K562 (cell line): ENCODE results near the gene SLC5A11. TPM values are rescaled to one million over a fixed set of nuclear protein-coding genes. Genes with fewer than 3 reads are reported as not detected.

ENCODE experiments used
- ATAC-seq: fragments of 200-7000 bp; cut with Tn5 transposase; 3 replicates; pipeline ENCODE4 v1.9.1; 2020; ENCODE audit warnings: moderate library complexity
- BruUV-seq: library from RNA; stranded (reverse); fragments of 400-500 nt; replicated peaks from 2 replicates; lab custom pipeline; 2021; lab: Mats Ljungman, UMichigan
- CTCF ChIA-PET: fragments of 300-600 bp; formaldehyde crosslinking; extraction: SDS; loops from one replicate; lab custom pipeline; 2021; ENCODE audit warnings: low intra/inter-chr PET ratio; lab: Yijun Ruan, JAX
- POLR2A ChIA-PET: fragments of 300-600, 350-650 bp; sonication (Branson Sonifier 250); formaldehyde crosslinking; extraction: SDS; loops from one replicate; lab custom pipeline; 2021; ENCODE audit warnings: antibody characterized with exemption, inconsistent platforms; lab: Yijun Ruan, JAX
- DNase-seq, 4 experiments: peaks; one replicate each; pipeline versions ENCODE4 v3.0.0 to v3.0.0-alpha.2; 2011 to 2018; ENCODE audit warnings: low spot score in 3 of 4, mixed read lengths in 3 of 4; ENCODE audit errors: extremely low read depth in 1 of 4
- FAIRE-seq: peaks from 2 replicates; lab custom pipeline; 2011; peaks lifted over from hg19 to GRCh38; lab: Jason Lieb, UNC
- H2AFZ ChIP-seq: 2 replicates; pipeline ENCODE4 v1.6.0; 2011; ENCODE audit warnings: low read depth, low read length, control low read depth, inconsistent platforms
- H3K27ac ChIP-seq: fragments of 200-600 bp; 3 replicates; pipeline ENCODE4 v1.8.0; 2011; ENCODE audit warnings: low read depth, mild to moderate bottlenecking, control low read depth, inconsistent platforms, low read length, moderate library complexity, mixed read lengths; ENCODE audit errors: extremely low read depth
- H3K27me3 ChIP-seq, 2 experiments: fragments of 300-600 bp in 1 of 2; 2 replicates in 1 of 2; 3 replicates in 1 of 2; pipeline versions ENCODE4 v1.6.0 to v1.8.0; 2011; ENCODE audit warnings: inconsistent platforms in 2 of 2, low read length in 2 of 2, mild to moderate bottlenecking in 1 of 2, mixed read lengths in 1 of 2, moderate library complexity in 1 of 2; ENCODE audit not compliant: control insufficient read depth in 2 of 2, insufficient read depth in 2 of 2
- H3K36me3 ChIP-seq: fragments of 300-600 bp; 3 replicates; pipeline ENCODE4 v1.8.0; 2011; ENCODE audit warnings: mild to moderate bottlenecking, low read length, inconsistent platforms; ENCODE audit not compliant: control insufficient read depth, insufficient read depth
- H3K4me1 ChIP-seq, 2 experiments: fragments of 200-600 bp in 1 of 2; replicated peaks in 1 of 2; 2 replicates in 1 of 2; 3 replicates in 1 of 2; pipeline versions ENCODE4 v1.5.1 to v1.8.0; 2011; ENCODE audit warnings: inconsistent platforms in 2 of 2, low read length in 2 of 2, mild to moderate bottlenecking in 1 of 2, mixed read lengths in 1 of 2, moderate library complexity in 1 of 2; ENCODE audit not compliant: control insufficient read depth in 2 of 2, insufficient read depth in 2 of 2
- H3K4me2 ChIP-seq: 2 replicates; pipeline ENCODE4 v1.6.1; 2011; ENCODE audit warnings: low read length, control low read depth, inconsistent platforms, mixed read lengths; ENCODE audit not compliant: insufficient read depth
- H3K4me3 ChIP-seq: fragments of 200-600 bp; sonication (generic), shearing (Covaris generic); 2 replicates; pipeline ENCODE4 v1.5.1; 2016; ENCODE audit warnings: control low read depth, inconsistent platforms
- H3K79me2 ChIP-seq: fragments of 200-600 bp; 3 replicates; pipeline ENCODE4 v1.8.0; 2011; ENCODE audit warnings: low read length, inconsistent platforms; ENCODE audit not compliant: control insufficient read depth, insufficient read depth
- H3K9ac ChIP-seq, 2 experiments: 2 replicates each; pipeline versions ENCODE4 v1.6.0 to v1.6.1; 2011; ENCODE audit warnings: low read depth in 2 of 2, low read length in 2 of 2, control low read depth in 1 of 2, inconsistent platforms in 1 of 2, mild to moderate bottlenecking in 1 of 2, mixed read lengths in 1 of 2; ENCODE audit not compliant: insufficient read depth in 1 of 2
- H3K9me1 ChIP-seq: one replicate; pipeline ENCODE4 v1.6.0; 2011; ENCODE audit warnings: inconsistent platforms, mild to moderate bottlenecking, low read length, moderate library complexity; ENCODE audit not compliant: control insufficient read depth, insufficient read depth
- H3K9me3 ChIP-seq: replicated peaks from 2 replicates; pipeline ENCODE4 v1.5.1; 2011; ENCODE audit warnings: low read depth, low read length, inconsistent platforms; ENCODE audit not compliant: control insufficient read depth, insufficient read depth
- H4K20me1 ChIP-seq: replicated peaks from 2 replicates; pipeline ENCODE4 v1.6.1; 2011; ENCODE audit warnings: low read length, inconsistent platforms, mixed read lengths; ENCODE audit not compliant: control insufficient read depth, insufficient read depth
- BCOR ChIP-seq: fragments of 450-650 bp; IDR thresholded peaks from 2 replicates; pipeline ENCODE4 v1.6.1; 2016
- EP300 ChIP-seq: IDR thresholded peaks from 2 replicates; pipeline ENCODE4 v1.6.1; 2012; ENCODE audit warnings: low read length, improper control_type of control experiment
- HBP1 ChIP-seq: fragments of 450-650 bp; formaldehyde crosslinking; IDR thresholded peaks from 2 replicates; pipeline ENCODE4 v1.4.0; 2022; ENCODE audit warnings: missing genetic modification characterization
- HMG20B ChIP-seq: fragments of 250-450 bp; sonication (Bioruptor Pico); IDR thresholded peaks from 2 replicates; pipeline ENCODE4 v1.5.0; 2021; ENCODE audit warnings: mild to moderate bottlenecking
- JUN ChIP-seq, 2 experiments: sonication (generic) in 1 of 2; formaldehyde crosslinking in 1 of 2; IDR thresholded peaks; 2 replicates each; pipeline versions ENCODE4 v1.6.1 to v1.8.0; 2012 to 2022; ENCODE audit warnings: borderline replicate concordance in 2 of 2, mild to moderate bottlenecking in 2 of 2, improper control_type of control experiment in 1 of 2, low read depth in 1 of 2, low read length in 1 of 2, missing genetic modification reagents in 1 of 2
- KLF10 ChIP-seq: fragments of 250-450 bp; sonication (Bioruptor Pico); IDR thresholded peaks from 2 replicates; pipeline ENCODE4 v1.6.1; 2021; ENCODE audit warnings: matching md5 sums
- POLR3G ChIP-seq: IDR thresholded peaks from 2 replicates; pipeline ENCODE4 v1.6.1; 2011; ENCODE audit not compliant: insufficient read length, insufficient replicate concordance; ENCODE audit errors: extremely low read depth
- U2AF2 ChIP-seq: fragments of 200-400 bp; formaldehyde crosslinking; optimal IDR thresholded peaks from 2 replicates; pipeline ENCODE3; 2017; ENCODE audit warnings: low read depth, mild to moderate bottlenecking, low read length
- YY1 ChIP-seq, 3 experiments: IDR thresholded peaks; 2 replicates each; pipeline ENCODE4 v1.6.1; 2011; ENCODE audit warnings: low read length in 2 of 3, mild to moderate bottlenecking in 2 of 3, moderate library complexity in 2 of 3, borderline replicate concordance in 1 of 3, control low read depth in 1 of 3, low read depth in 1 of 3; ENCODE audit not compliant: insufficient read depth in 3 of 3, insufficient replicate concordance in 2 of 3, control insufficient read depth in 1 of 3, insufficient read length in 1 of 3; ENCODE audit errors: extremely low read depth in 1 of 3
- ZFP1 ChIP-seq: fragments of 450-650 bp; formaldehyde crosslinking; IDR thresholded peaks from 2 replicates; pipeline ENCODE4 v1.4.0; 2020; ENCODE audit warnings: mild to moderate bottlenecking, mixed read lengths
- WGBS: fragments of 100-300 bp; shearing (Covaris generic); methylation state at CpG from one replicate; pipeline ENCODE4 v1.1.6; 2016; ENCODE audit warnings: low coverage, mixed read lengths; ENCODE audit not compliant: insufficient coverage; ENCODE audit errors: missing lambda C conversion rate; 5-methylcytosine and 5-hydroxymethylcytosine counted together
- in situ Hi-C: fragments of 300-500 bp; cut with MboI; formaldehyde crosslinking; loops from 4 replicates; pipeline ENCODE4 v1.15.0; 2018; ENCODE audit warnings: inconsistent platforms, mixed read lengths
- intact Hi-C: fragments of 100-400 bp; cut with micrococcal nuclease; formaldehyde crosslinking; loops from 2 replicates; pipeline ENCODE4 v1.14.2; 2022
- polyA plus RNA-seq, 8 experiments: library from polyadenylated mRNA; depleted of rRNA in 4 of 8; stranded (reverse) in 5 of 8; unstranded in 3 of 8; fragments of >200 nt; fragmentation: Nextera tagmentation in 2 of 8; fragmentation: Illumina TruSeq in 1 of 8; extraction: Ambion mirVana in 2 of 8; extraction: Trizol in 1 of 8; gene quantifications; 2 replicates each; pipeline versions ENCODE4 v1.2.1 to v1.2.3, GENCODE V29; 2011 to 2014; ENCODE audit warnings: inconsistent platforms in 1 of 8, missing spikeins in 1 of 8
- total RNA-seq, 7 experiments: library from RNA; depleted of rRNA in 6 of 7; stranded (reverse); fragments of >200 nt in 6 of 7; fragmentation: Illumina TruSeq in 2 of 7; extraction: Trizol in 2 of 7; gene quantifications; 2 replicates each; pipeline versions ENCODE4 v1.2.1 to v1.2.3, GENCODE V29; 2011 to 2021; ENCODE audit warnings: low replicate concordance in 1 of 7
- TF ChIP-seq, protein P1 (sequence below), 2 experiments: fragments of 450-650 bp in 1 of 2; sonication (generic) in 1 of 2; formaldehyde crosslinking in 1 of 2; IDR thresholded peaks in 1 of 2; conservative IDR thresholded peaks in 1 of 2; 2 replicates each; pipeline versions ENCODE4 v1.6.1 to v1.8.1; 2016 to 2023; ENCODE audit warnings: mild to moderate bottlenecking in 2 of 2, moderate library complexity in 2 of 2, inconsistent platforms in 1 of 2, missing genetic modification reagents in 1 of 2
- TF ChIP-seq, protein P2 (sequence below): fragments of 450-650 bp; formaldehyde crosslinking; IDR thresholded peaks from 2 replicates; pipeline ENCODE4 v1.4.0; 2022; ENCODE audit warnings: missing genetic modification characterization
- TF ChIP-seq, protein P3 (sequence below): fragments of 250-450 bp; sonication (Bioruptor Pico); IDR thresholded peaks from 2 replicates; pipeline ENCODE4 v1.5.0; 2022; ENCODE audit warnings: mild to moderate bottlenecking

Gene SLC5A11
- total and polyA plus RNA-seq, 9 of the 15 experiments (the other 6 are each of a cell fraction or from before 2014, with no cell fraction given): 0.04 to 0.25 (median 0.11) TPM; not detected in 3

- Histone ChIP-seq H3K4me2 (no peak overlapping the region), H3K9me1 (no peaks in the 10 kb centered on the region), H3K9ac (no peak overlapping the region), H2AFZ (no peak overlapping the region), H3K79me2 (no peaks in the 10 kb centered on the region), H4K20me1 (no peaks in the 10 kb centered on the region), H3K27me3 (no peaks in the 10 kb centered on the region), H3K4me1 (no peaks in the 10 kb centered on the region), H3K9me3 (no peaks in the 10 kb centered on the region), H3K36me3 (peaks cover 43% of the 10 kb centered on the region; the same call in 2 of the 3 replicates), H3K4me3 (no peak overlapping the region), H3K27ac (no peak overlapping the region)
- 68% methylated on average over 2 of the region's 2 CpGs for WGBS
- FAIRE-seq (no peak), ATAC-seq (no peak), DNase-seq (no peak)
- CTCF ChIA-PET: no interaction called here
- POLR2A ChIA-PET: no interaction called here
- in situ Hi-C loops (no loop called here), intact Hi-C loops (no loop called here)
- no TSS peak for BruUV-seq
- TF ChIP-seq HBP1 (CRISPR knock-in tag): no peak
- TF ChIP-seq BCOR: no peak
- TF ChIP-seq YY1 (IDR thresholded peaks at IDR 0.05; ENCODE audit: borderline replicate concordance in 1 of 3, control insufficient read depth in 1 of 3, extremely low read depth in 1 of 3, insufficient read depth in 3 of 3, insufficient read length in 1 of 3, insufficient replicate concordance in 2 of 3, low read depth in 1 of 3, low read length in 2 of 3): no peak
- TF ChIP-seq EP300: no peak
- TF ChIP-seq, protein P1, sequence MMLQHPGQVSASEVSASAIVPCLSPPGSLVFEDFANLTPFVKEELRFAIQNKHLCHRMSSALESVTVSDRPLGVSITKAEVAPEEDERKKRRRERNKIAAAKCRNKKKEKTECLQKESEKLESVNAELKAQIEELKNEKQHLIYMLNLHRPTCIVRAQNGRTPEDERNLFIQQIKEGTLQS (IDR thresholded peaks at IDR 0.05): no peak
- TF ChIP-seq, protein P1 (CRISPR knock-in tag; conservative IDR thresholded peaks at IDR 0.05): no peak
- TF ChIP-seq, protein P2, sequence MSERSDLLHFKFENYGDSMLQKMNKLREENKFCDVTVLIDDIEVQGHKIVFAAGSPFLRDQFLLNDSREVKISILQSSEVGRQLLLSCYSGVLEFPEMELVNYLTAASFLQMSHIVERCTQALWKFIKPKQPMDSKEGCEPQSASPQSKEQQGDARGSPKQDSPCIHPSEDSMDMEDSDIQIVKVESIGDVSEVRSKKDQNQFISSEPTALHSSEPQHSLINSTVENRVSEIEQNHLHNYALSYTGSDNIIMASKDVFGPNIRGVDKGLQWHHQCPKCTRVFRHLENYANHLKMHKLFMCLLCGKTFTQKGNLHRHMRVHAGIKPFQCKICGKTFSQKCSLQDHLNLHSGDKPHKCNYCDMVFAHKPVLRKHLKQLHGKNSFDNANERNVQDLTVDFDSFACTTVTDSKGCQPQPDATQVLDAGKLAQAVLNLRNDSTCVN (CRISPR knock-in tag): no peak
- TF ChIP-seq, protein P3, sequence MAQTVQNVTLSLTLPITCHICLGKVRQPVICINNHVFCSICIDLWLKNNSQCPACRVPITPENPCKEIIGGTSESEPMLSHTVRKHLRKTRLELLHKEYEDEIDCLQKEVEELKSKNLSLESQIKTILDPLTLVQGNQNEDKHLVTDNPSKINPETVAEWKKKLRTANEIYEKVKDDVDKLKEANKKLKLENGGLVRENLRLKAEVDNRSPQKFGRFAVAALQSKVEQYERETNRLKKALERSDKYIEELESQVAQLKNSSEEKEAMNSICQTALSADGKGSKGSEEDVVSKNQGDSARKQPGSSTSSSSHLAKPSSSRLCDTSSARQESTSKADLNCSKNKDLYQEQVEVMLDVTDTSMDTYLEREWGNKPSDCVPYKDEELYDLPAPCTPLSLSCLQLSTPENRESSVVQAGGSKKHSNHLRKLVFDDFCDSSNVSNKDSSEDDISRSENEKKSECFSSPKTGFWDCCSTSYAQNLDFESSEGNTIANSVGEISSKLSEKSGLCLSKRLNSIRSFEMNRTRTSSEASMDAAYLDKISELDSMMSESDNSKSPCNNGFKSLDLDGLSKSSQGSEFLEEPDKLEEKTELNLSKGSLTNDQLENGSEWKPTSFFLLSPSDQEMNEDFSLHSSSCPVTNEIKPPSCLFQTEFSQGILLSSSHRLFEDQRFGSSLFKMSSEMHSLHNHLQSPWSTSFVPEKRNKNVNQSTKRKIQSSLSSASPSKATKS (CRISPR knock-in tag): no peak
- TF ChIP-seq HMG20B: no peak
- no peak for TF ChIP-seq JUN (IDR thresholded peaks at IDR 0.05; ENCODE audit: borderline replicate concordance, low read depth, low read length)
- no peak for TF ChIP-seq JUN (CRISPR knock-in tag; IDR thresholded peaks at IDR 0.05; ENCODE audit: borderline replicate concordance)
- TF ChIP-seq POLR3G: no peak
- no peak for TF ChIP-seq KLF10 (CRISPR knock-in tag)
- TF ChIP-seq U2AF2: no peak
- no peak for TF ChIP-seq ZFP1 (CRISPR knock-in tag)
These were observed 94.0 kb downstream of the SLC5A11 start for GRCh38 chr16:24939738-24940137.
